HG02759 (cell line): Measurements from ENCODE around the gene SLC2A4RG.

Experiments
- ATAC-seq: cut with Tn5 transposase; IDR thresholded peaks from one replicate; pipeline ENCODE4 v1.9.1; 2021; ENCODE audit warnings: mild to moderate bottlenecking, moderate library complexity; ENCODE audit not compliant: unreplicated experiment

The SLC2A4RG gene

GRCh38 chr20:63698739-63699465, 40.7 kb upstream of the SLC2A4RG start:
- ATAC-seq = no peak

GRCh38 chr20:63699466-63700198, 39.9 kb upstream of the SLC2A4RG start:
- no peak for ATAC-seq

- no peak for ATAC-seq
Measured at GRCh38 chr20:63700199-63701050, 39.2 kb upstream of the SLC2A4RG start.

- no peak for ATAC-seq
Measured at GRCh38 chr20:63701051-63701328, 38.6 kb upstream of the SLC2A4RG start.

GRCh38 chr20:63701329-63702035, 38.1 kb upstream of the SLC2A4RG start:
- ATAC-seq = no peak

- no peak for ATAC-seq
Measured at GRCh38 chr20:63702036-63702665, 37.4 kb upstream of the SLC2A4RG start.

- ATAC-seq = no peak
Measured at GRCh38 chr20:63702751-63703470, 36.7 kb upstream of the SLC2A4RG start.

- no peak for ATAC-seq
Measured at GRCh38 chr20:63703471-63703975, 36.1 kb upstream of the SLC2A4RG start.

GRCh38 chr20:63703976-63704748, 35.4 kb upstream of the SLC2A4RG start:
- no peak for ATAC-seq

GRCh38 chr20:63704749-63705117, 34.8 kb upstream of the SLC2A4RG start:
- ATAC-seq = no peak

- no peak for ATAC-seq
Measured at GRCh38 chr20:63705232-63706026, 34.1 kb upstream of the SLC2A4RG start.

- no peak for ATAC-seq
Measured at GRCh38 chr20:63706027-63706695, 33.4 kb upstream of the SLC2A4RG start.

GRCh38 chr20:63706852-63707557, 32.6 kb upstream of the SLC2A4RG start:
- peak; percentile 12 for ATAC-seq

GRCh38 chr20:63707558-63708300, 31.8 kb upstream of the SLC2A4RG start, which contains the start of the genes ARFRP1 and ZGPAT:
TSS of gene ARFRP1 (minus strand) at chr20:63707976. CDS start at chr20:63707091, 885 bp downstream.
TSS of gene ZGPAT (plus strand) at chr20:63708039. CDS start at chr20:63708581, 542 bp downstream.
- ATAC-seq = peak; percentile 76

- peak; percentile 7 for ATAC-seq
Measured at GRCh38 chr20:63708301-63709148, 31.1 kb upstream of the SLC2A4RG start.
